ENCODE data around the gene RBM47. TPM values are rescaled to one million over a fixed set of nuclear protein-coding genes. Genes with fewer than 3 reads are reported as not detected.
A peak's percentile ranks its signal among the peaks of the same experiment; 100 is the strongest.
"Not testable (repeated sequence)": the region's sequence is repeated elsewhere in the genome, so short reads cannot be mapped to it uniquely, and the experiment has no call there.

Gene RBM47
- total RNA-seq, 2 experiments from 2014 or later, result 0.27 to 0.92 TPM

- Histone ChIP-seq H3K36me3 (ENCODE audit: insufficient read depth, low read length) (no peaks in the 10 kb centered on the region), H3K4me3 (ENCODE audit: low read length) (no peak overlapping the region), H3K27me3 (ENCODE audit: control insufficient read depth in 1 of 2, insufficient read depth in 2 of 2, low read length in 2 of 2) (no peaks in the 10 kb centered on the region), H3K27ac (ENCODE audit: low read depth in 1 of 2, low read length in 2 of 2) (no peak overlapping the region), H3K4me1 (ENCODE audit: insufficient read depth, low read length) (peaks cover 6% of the 10 kb centered on the region), H3K9me3 (ENCODE audit: control insufficient read depth in 1 of 2, insufficient read depth in 1 of 2, low read length in 2 of 2) (peaks cover 0 to 15% of the 10 kb centered on the region in 2 experiments)
- Mint-ChIP-seq H3K36me3 (ENCODE audit: low read depth) (no peaks in the 10 kb centered on the region), H3K9me3 (no peaks in the 10 kb centered on the region), H3K4me3 (no peak overlapping the region), H3K4me1 (ENCODE audit: low read depth) (no peaks in the 10 kb centered on the region), H3K27ac (no peak overlapping the region), H3K27me3 (no peaks in the 10 kb centered on the region)
- ChIA-PET POLR2A (no interaction called here), CTCF (no interaction called here)
- intact Hi-C loops (cut with DNase I, micrococcal nuclease), result no loop called here
- ATAC-seq (ENCODE audit: poor library complexity) (no peak), DNase-seq (no peak)
- no peak for TF ChIP-seq CTCF (IDR thresholded peaks at IDR 0.05)
These were observed 190.1 kb downstream of the RBM47 start for GRCh38 chr4:40439519-40439918.

- CTCF ChIA-PET, result no interaction called here
These were observed 191.2 kb downstream of the RBM47 start for GRCh38 chr4:40438384-40439026.

GRCh38 chr4:40437741-40438383 is 191.8 kb downstream of the RBM47 start:
- TF ChIP-seq CTCF (IDR thresholded peaks at IDR 0.05), result no peak
- H3K4me1 Mint-ChIP-seq (ENCODE audit: low read depth), result peaks cover 13% of the 10 kb centered on the region
- H3K4me3 Mint-ChIP-seq, result no peak overlapping the region
- CTCF ChIA-PET, result no interaction called here
- peaks cover 13% of the 10 kb centered on the region for H3K4me1 ChIP-seq (ENCODE audit: insufficient read depth, low read length)
- peaks cover 0 to 15% of the 10 kb centered on the region in 2 experiments for H3K9me3 ChIP-seq (ENCODE audit: control insufficient read depth in 1 of 2, insufficient read depth in 1 of 2, low read length in 2 of 2)
- H3K27ac Mint-ChIP-seq, result no peak overlapping the region
- no peak overlapping the region for H3K27ac ChIP-seq (ENCODE audit: low read depth in 1 of 2, low read length in 2 of 2)
- ATAC-seq (ENCODE audit: poor library complexity) (no peak), DNase-seq (no peak)
- intact Hi-C loops (cut with DNase I, micrococcal nuclease), result no loop called here
- no peaks in the 10 kb centered on the region for H3K27me3 Mint-ChIP-seq
- H3K27me3 ChIP-seq (ENCODE audit: control insufficient read depth in 1 of 2, insufficient read depth in 2 of 2, low read length in 2 of 2), result no peaks in the 10 kb centered on the region
- POLR2A ChIA-PET, result no interaction called here
- H3K36me3 Mint-ChIP-seq (ENCODE audit: low read depth), result no peaks in the 10 kb centered on the region
- no peak overlapping the region for H3K4me3 ChIP-seq (ENCODE audit: low read length)
- no peaks in the 10 kb centered on the region for H3K36me3 ChIP-seq (ENCODE audit: insufficient read depth, low read length)
- H3K9me3 Mint-ChIP-seq, result no peaks in the 10 kb centered on the region

More at GRCh38 chr4:40438384-40439026, 191.2 kb downstream of the RBM47 start:
- no peak for TF ChIP-seq CTCF (IDR thresholded peaks at IDR 0.05)
- peaks cover 9% of the 10 kb centered on the region for H3K4me1 Mint-ChIP-seq (ENCODE audit: low read depth)
- intact Hi-C loops (cut with DNase I, micrococcal nuclease), result no loop called here
- Histone ChIP-seq H3K27ac (ENCODE audit: low read depth in 1 of 2, low read length in 2 of 2) (no peak overlapping the region), H3K4me3 (ENCODE audit: low read length) (no peak overlapping the region), H3K36me3 (ENCODE audit: insufficient read depth, low read length) (no peaks in the 10 kb centered on the region), H3K4me1 (ENCODE audit: insufficient read depth, low read length) (peaks cover 7% of the 10 kb centered on the region), H3K27me3 (ENCODE audit: control insufficient read depth in 1 of 2, insufficient read depth in 2 of 2, low read length in 2 of 2) (no peaks in the 10 kb centered on the region), H3K9me3 (ENCODE audit: control insufficient read depth in 1 of 2, insufficient read depth in 1 of 2, low read length in 2 of 2) (peaks cover 0 to 15% of the 10 kb centered on the region in 2 experiments)
- H3K27ac Mint-ChIP-seq, result no peak overlapping the region
- no peaks in the 10 kb centered on the region for H3K27me3 Mint-ChIP-seq
- no peaks in the 10 kb centered on the region for H3K36me3 Mint-ChIP-seq (ENCODE audit: low read depth)
- POLR2A ChIA-PET, result no interaction called here
- H3K9me3 Mint-ChIP-seq, result no peaks in the 10 kb centered on the region
- ATAC-seq (ENCODE audit: poor library complexity), result no peak
- no peak overlapping the region for H3K4me3 Mint-ChIP-seq
- peak in 1 of 14 experiments; percentile 14 for DNase-seq

GRCh38 chr4:40435306-40435705 is 194.4 kb downstream of the RBM47 start:
- H3K36me3 ChIP-seq (ENCODE audit: insufficient read depth, low read length); H3K27me3 ChIP-seq (ENCODE audit: control insufficient read depth in 1 of 2, insufficient read depth in 2 of 2, low read length in 2 of 2); CTCF ChIA-PET; H3K27ac ChIP-seq (ENCODE audit: low read depth in 1 of 2, low read length in 2 of 2); DNase-seq; H3K36me3 Mint-ChIP-seq (ENCODE audit: low read depth); H3K27ac Mint-ChIP-seq; H3K4me3 Mint-ChIP-seq; ATAC-seq (ENCODE audit: poor library complexity); intact Hi-C loops (cut with DNase I, micrococcal nuclease); H3K27me3 Mint-ChIP-seq; H3K9me3 Mint-ChIP-seq; H3K4me3 ChIP-seq (ENCODE audit: low read length): not testable (repeated sequence)
- H3K4me1 ChIP-seq (ENCODE audit: insufficient read depth, low read length), result peaks cover 18% of the 10 kb centered on the region
- peaks cover 0 to 15% of the 10 kb centered on the region in 2 experiments for H3K9me3 ChIP-seq (ENCODE audit: control insufficient read depth in 1 of 2, insufficient read depth in 1 of 2, low read length in 2 of 2)
- peaks cover 22% of the 10 kb centered on the region for H3K4me1 Mint-ChIP-seq (ENCODE audit: low read depth)
- POLR2A ChIA-PET, result interaction anchor here (0.6 kb wide), 1 partner anchor 228 kb away, joined by 4 read pairs; no protein-coding TSS in a partner anchor

Data from CD4-positive, alpha-beta T cell (primary cell).